AG09319 (cell line): ENCODE data around the gene RIPOR2.

Source experiments
- DNase-seq: peaks from one replicate; pipeline ENCODE4 v3.0.0-alpha.2; 2010; ENCODE audit warnings: low read depth; ENCODE audit errors: extremely low read depth
- CTCF ChIP-seq: IDR thresholded peaks from 2 replicates; pipeline ENCODE4 v1.5.1; 2011; ENCODE audit warnings: low read depth, mild to moderate bottlenecking, inconsistent platforms, low read length, moderate library complexity

Gene RIPOR2

GRCh38 chr6:24799541-24799915, 136.2 kb downstream of the RIPOR2 start:
- no peak for TF ChIP-seq CTCF
- DNase-seq: no peak

DNA sequence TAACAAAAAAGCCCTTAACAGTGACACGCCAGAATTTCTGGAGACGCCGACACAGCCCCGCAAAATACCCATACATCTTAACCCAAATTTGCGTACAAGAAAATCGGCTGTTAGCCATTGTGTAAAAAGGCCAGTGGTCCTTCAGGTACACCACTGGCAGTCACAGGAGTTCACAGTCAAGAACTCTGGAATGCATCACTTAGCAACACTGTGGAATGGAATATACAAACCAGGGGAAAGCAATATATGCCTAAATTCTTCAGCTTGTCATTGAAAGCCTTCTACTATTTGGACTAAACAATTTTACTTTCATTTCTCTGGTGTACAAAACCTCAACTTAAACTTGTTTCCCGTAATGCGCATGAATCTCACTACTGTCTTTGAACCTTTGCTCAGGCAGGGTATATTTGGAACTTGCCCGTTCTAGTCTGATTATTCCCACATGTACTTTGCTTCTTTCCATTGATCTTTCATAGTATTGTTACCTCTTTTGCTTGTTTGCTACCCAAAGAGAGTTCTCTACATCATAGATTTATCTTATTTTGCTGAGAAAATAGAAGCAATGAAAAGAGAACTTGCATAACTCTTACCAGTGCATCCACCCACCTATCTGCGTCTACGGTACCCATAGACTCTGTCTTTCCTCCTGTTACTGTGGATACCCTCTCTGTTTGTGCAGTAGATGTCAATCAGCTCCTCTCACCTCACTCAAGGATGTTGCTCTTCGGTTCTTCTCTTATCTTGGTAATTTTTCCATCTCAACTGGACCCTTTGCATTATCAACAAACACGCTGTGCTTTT, 136.8 kb downstream of the RIPOR2 start, which contains the start of gene ARMH2:
ARMH2 (minus strand) TSS at position 178 of the 801 bp plus-strand sequence; CDS start at position 118, 60 bp downstream.
- no peak for TF ChIP-seq CTCF
- DNase-seq: no peak

DNA sequence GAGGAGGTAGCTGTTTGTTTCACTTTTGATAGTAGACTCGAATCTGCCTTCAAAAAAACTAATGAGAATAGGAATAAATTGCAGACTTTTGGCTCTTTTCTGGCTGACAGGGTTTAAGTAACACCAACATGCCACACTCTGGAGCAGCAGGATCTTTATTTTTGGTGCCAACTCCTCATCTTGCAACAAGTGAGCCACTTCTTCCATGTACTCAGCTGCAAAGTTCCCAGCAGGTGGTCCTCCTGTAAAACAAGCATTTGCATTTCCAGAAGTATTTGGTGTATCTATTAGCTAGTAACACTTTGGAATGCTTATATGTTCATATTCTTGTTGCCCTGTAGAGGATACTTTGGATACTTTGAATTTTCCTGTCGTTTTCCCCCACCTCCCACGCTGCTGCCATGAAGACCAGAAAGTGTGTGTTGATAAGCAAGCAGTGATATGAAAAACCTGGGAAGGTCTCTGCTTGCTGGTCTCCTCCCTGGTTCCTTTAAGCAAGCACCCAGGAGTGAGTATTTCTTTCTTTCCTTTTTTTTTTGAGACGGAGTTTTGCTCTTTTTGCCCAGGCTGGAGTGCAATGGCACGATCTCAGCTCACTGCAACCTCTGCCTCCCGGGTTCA, 138.1 kb downstream of the RIPOR2 start:
- no peak for DNase-seq
- TF ChIP-seq CTCF: no peak

DNA sequence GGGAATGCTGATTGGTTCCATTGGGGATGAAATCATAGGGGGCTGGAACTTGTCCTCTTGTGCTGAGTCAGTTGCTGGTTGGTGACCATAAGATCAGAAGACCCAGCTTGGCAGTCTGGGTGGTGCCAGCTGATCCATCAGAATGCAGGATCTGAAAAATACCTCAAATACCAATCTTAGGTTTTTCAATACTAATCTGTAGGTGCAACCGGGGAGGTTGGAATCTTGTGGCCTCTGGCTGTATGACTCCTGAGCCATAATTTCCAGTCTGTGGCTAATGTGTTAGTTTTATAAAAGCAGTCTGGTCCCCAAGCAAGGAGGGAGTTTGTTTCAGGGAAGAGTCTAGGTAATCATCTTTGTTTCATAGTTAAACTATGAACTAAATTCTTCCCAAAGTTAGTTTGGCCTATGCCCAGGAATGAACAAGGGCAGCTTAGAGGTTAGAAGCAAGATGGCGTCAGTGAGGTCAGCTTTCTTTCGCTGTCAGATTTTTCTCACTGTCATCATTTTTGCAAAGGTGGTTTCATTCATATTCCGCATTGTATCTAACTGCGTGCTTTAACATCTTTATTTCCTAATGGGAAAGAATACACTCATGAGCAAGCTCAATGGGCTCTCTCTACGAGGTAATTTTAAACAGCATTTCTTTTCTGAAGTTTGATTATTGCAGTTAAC, 139.0 kb downstream of the RIPOR2 start:
- no peak for DNase-seq

DNA sequence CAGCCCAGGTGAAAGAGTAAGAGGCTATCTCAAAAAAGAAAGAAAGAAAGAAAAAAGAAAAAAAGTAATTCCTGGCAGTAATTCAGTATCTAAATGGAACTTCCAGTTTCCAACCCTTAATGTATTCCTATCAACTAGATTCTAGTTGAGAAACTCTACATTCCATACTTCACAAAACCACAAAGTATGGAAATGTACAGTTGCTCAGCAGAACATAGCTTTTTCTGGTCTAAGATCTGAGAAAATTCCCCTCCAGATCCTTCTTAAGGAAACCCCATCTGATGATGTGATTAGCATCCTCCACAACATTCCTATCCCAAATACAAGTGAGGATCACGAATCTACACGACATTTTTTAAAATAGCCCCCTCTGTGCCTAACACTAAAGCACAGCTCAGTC, 140.7 kb downstream of the RIPOR2 start:
- TF ChIP-seq CTCF: no peak
- DNase-seq: no peak

More for the DNA sequence above, 139.0 kb downstream of the RIPOR2 start:
- no peak for TF ChIP-seq CTCF

GRCh38 chr6:24788031-24788665, 147.6 kb downstream of the RIPOR2 start:
- TF ChIP-seq CTCF: no peak
- no peak for DNase-seq

- TF ChIP-seq CTCF: no peak
- no peak for DNase-seq
Measured at GRCh38 chr6:24780206-24780605, 155.6 kb downstream of the RIPOR2 start.
